GM19240 (cell line): ENCODE results near the gene AVPI1.

Experiments
- DNase-seq: peaks from one replicate; pipeline ENCODE4 v3.0.0; 2011; ENCODE audit warnings: low spot score; ENCODE audit not compliant: insufficient read length

The AVPI1 gene, protein sequence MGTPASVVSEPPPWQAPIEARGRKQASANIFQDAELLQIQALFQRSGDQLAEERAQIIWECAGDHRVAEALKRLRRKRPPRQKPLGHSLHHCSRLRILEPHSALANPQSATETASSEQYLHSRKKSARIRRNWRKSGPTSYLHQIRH

DNA sequence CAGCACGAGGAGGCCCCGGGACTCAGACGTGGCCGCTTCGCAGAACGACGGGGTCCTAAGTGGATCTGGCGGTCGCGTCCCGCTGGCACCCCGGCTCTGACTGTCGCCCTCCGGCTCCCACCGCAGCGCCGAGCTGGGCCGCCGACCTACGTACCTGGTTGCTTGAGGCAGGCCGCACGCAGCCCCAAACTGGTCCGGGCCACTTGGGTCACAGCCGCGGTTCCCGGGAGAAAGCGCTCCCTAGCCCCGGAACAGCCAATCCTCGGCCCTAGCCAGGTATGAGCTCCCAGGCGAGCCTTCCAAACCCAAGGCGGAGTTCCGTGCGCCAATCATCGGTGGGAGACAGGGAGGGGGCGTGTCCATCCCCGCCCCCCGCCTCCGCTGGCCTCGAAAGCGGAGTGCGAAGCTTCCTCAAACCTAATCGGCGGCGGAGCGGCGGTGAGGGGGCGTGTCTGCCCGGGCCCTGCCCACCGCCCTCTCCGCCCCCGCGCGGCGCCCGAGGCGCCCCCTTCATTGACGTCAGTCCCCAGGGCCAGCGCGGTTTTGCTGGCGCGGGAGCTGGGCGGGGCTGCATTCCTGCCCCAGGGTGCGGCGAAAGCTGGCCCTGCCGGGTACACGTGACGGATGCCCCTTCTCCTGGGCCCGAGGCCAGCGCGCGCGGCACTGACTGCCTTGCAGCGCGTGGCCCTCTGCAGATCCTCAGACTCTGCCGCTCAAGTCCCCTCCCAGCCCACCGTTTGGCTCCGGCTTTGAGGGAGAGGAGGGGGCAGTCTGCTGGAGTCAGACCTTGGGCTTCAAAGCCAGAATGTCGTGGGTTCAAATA is at the start of gene AVPI1:
AVPI1 (minus strand) TSS at position 280 of the 823 bp plus-strand sequence. CDS start 7,336 bp downstream, outside the sequence.
- DNase-seq = peak; percentile 86

DNA sequence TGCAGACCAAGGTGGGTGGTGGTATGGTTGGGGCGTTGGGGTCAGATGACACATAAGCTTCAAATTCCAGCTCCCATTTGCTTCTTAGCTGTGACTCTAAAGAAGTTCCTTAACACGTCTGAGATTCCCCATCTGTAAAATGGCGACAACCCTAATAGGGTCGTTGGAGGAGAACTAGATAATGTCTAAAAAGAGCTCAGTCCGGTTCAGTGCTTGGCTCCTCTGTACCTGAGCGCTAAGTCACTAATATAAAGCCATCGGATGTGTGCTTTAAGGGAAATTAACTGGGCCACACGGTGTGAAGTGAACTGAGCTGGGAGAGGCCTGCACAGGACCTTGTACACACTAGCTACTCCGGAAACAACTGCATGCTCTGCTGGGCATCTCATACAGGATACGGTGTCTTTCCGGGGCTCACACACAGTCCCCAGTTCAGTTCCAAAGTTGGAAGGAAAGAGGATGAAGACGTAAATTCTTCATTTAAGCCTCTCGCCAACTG is 49.4 kb upstream of the AVPI1 start:
- no peak for DNase-seq

DNA sequence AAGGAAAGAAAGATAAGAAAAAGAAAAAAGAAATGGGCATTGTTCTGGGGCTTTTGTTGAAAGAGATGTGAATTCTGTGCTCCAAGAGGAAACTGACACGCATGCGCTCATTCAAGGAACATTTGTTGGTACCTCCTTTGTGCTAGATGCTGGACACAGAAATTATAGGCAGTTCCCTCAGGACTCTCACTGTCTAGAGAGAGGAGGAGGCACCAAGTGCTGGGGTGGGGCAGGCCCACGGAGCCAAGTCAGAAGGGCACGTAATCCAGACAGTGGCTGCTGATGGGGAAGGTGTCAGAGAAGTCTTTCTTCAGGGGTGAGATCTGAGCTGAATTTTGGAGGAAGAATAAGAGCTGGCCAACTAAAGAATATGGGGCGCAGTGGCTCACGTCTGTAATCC is 47.0 kb upstream of the AVPI1 start:
- no peak for DNase-seq

DNA sequence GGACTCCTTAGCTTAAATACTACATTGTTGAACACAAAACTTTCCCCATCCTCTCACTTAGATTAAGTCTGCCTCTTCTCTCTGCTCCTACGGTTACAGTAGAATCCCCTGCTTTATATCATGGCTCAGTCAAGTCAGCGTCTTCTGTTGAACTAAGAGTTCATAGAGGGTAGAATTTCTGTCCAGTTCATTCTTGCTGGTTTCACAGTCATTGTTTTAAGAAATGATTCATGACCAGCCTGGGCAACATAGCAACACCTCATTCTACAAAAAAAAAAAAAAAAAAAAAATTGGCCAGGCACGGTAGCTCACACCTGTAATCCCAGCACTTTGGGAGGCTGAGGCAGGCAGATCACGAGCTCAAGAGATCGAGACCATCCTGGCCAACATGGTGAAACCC is 46.2 kb upstream of the AVPI1 start:
- no peak for DNase-seq

DNA sequence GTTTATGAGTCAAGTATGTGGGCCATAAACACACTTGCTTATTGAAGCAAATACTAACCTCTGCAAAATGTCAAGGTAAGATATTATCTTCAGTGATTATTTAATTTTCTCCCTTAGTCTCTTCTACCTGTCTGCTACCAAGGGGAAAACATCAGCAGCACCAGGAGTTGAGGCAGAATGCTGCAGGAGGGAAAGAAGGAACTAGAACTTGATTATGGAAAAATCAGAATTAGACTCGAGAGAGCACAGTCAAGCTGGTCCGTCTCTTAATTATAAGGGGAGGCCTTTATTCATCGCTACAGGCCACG is 45.0 kb upstream of the AVPI1 start:
- DNase-seq = no peak

- DNase-seq = no peak
Observed at GRCh38 chr10:97731346-97732051, 44.5 kb upstream of the AVPI1 start.

GRCh38 chr10:97729014-97729413 is 42.0 kb upstream of the AVPI1 start:
- no peak for DNase-seq

GRCh38 chr10:97726636-97727178 is 39.7 kb upstream of the AVPI1 start:
- DNase-seq = no peak

DNA sequence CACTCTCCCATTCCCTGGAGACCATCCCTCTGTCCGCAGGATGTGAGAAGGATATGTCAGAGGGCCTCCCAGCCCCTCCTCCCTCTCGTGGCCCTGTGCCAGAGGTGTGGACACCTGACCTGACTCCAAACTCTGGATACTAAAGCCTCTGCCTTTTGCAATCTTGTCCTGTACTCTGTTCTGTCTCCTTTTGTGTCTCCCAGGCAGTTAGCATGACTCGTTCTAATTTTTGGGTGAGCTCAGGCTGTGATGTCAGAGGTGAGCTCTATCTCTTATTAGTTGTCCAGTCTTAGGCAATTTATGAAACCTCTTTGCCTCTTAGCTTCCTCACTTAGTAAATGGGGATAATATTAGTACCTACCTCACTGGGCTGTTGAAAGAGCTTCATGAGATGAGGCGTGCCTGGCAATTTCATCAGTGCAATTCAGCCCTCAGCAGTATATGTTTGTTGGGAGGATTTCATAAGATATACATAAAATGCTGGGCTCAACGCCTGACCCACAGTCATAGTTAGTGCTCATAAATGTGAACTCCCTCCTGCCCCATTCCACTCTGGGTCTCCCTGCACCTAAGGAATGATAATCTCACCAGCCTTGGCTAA is 37.4 kb upstream of the AVPI1 start:
- no peak for DNase-seq

- DNase-seq = no peak
Observed at GRCh38 chr10:97723001-97723400, 36.0 kb upstream of the AVPI1 start.

GRCh38 chr10:97721871-97722780 is 35.1 kb upstream of the AVPI1 start:
- DNase-seq = no peak

GRCh38 chr10:97719602-97720001 is 32.6 kb upstream of the AVPI1 start:
- no peak for DNase-seq

GRCh38 chr10:97718659-97719142 is 31.7 kb upstream of the AVPI1 start:
- no peak for DNase-seq

- no peak for DNase-seq
Observed at GRCh38 chr10:97718178-97718577, 31.1 kb upstream of the AVPI1 start.

- no peak for DNase-seq
Observed at GRCh38 chr10:97717627-97718026, 30.6 kb upstream of the AVPI1 start.

GRCh38 chr10:97715259-97715874 is 28.3 kb upstream of the AVPI1 start:
- no peak for DNase-seq

DNA sequence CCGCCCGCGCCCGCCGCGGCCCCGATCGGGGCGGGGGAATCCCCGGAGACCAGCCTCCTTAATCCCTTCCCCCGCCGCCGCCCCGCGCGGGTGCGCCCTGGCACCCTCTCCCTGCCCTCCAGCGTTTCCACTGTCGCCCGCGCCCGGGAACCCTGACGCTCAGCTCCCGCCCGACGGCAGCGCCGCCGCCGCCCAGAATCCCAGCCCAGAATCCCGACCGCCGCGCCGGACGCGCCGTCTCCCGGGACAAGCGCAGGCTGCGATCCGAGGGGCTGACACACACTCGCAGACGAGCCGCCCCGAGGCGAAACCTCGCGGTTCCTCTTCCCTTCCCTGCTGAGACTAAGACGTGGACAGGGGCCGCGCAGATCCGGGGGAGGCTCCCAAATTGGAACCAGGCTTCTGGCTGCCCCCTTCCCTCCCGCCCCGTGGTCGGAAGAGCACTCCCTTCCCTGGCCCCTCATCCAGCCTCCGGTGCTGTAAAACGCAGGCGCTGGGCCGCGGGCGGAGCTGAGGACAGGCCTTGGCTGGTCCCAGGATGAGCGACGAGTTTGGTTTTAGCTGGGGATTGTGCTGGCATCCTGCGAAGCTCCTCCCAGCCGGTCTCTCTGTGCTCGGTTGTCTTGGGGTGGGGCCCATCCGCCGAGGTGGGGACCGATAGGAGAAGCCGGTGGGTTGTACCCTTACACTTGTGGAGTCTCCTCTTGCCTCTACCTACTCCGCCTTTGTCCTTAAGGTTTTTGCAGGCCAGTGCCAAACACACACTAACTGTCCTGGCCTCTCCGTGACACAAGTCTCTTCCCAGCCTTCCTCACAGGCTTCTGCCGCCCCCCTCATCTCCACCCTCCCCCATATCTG is 27.6 kb upstream of the AVPI1 start:
- peak; percentile 65 for DNase-seq

- peak; percentile 83 for DNase-seq
Observed at GRCh38 chr10:97713826-97714400, 26.9 kb upstream of the AVPI1 start.

DNA sequence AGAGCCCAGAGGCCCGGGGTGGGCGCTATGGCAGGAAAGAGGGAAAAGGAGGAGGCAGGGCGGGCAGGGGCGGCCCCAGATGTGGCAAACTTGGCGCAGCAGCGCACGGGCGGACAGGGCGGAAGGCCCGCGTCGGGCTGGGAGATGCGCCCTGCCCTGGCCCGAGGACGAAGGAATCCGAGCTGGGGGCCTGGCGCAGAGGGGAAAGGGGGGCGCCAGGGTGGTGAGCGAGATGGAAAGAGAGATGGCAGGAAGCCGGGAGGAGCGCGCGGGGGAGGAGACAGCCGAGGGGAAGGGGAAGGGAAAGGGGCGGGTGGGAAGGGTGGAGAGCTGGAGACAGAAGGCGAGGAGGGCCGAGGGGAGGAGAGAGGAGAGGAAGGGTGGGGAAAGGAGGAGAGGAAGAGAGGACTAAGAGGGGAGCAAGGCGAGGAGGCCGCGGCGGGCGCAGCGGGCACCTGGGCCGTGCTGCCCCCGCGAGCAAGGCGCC is 26.3 kb upstream of the AVPI1 start, which contains the start of gene MARVELD1:
MARVELD1 (plus strand) TSS at position 392 of the 487 bp plus-strand sequence. CDS start 147 bp downstream, outside the sequence.
- no peak for DNase-seq
